ENCODE measurements around the gene LGMN.

Gene LGMN

DNA sequence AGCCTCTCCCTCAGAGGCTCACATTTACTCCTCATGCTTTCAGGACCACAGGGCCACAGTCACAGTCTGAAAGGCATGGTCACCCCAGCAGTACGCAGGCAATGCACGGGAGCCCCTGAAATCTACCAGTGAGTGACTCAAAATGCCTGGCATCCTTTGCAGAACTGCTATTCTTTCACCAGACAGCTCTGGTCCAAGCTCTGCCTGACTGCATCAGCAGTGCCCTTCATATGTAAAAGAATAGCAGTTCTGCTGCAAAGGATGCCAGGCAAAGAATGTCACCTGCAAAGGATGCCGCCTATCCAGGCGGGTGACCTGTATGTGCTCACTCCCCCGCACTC is 38.5 kb downstream of the LGMN start:
- H3K27ac ChIP-seq = no peak overlapping the region
- TF ChIP-seq, protein P1, sequence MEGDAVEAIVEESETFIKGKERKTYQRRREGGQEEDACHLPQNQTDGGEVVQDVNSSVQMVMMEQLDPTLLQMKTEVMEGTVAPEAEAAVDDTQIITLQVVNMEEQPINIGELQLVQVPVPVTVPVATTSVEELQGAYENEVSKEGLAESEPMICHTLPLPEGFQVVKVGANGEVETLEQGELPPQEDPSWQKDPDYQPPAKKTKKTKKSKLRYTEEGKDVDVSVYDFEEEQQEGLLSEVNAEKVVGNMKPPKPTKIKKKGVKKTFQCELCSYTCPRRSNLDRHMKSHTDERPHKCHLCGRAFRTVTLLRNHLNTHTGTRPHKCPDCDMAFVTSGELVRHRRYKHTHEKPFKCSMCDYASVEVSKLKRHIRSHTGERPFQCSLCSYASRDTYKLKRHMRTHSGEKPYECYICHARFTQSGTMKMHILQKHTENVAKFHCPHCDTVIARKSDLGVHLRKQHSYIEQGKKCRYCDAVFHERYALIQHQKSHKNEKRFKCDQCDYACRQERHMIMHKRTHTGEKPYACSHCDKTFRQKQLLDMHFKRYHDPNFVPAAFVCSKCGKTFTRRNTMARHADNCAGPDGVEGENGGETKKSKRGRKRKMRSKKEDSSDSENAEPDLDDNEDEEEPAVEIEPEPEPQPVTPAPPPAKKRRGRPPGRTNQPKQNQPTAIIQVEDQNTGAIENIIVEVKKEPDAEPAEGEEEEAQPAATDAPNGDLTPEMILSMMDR (conservative IDR thresholded peaks at IDR 0.05) = no peak

DNA sequence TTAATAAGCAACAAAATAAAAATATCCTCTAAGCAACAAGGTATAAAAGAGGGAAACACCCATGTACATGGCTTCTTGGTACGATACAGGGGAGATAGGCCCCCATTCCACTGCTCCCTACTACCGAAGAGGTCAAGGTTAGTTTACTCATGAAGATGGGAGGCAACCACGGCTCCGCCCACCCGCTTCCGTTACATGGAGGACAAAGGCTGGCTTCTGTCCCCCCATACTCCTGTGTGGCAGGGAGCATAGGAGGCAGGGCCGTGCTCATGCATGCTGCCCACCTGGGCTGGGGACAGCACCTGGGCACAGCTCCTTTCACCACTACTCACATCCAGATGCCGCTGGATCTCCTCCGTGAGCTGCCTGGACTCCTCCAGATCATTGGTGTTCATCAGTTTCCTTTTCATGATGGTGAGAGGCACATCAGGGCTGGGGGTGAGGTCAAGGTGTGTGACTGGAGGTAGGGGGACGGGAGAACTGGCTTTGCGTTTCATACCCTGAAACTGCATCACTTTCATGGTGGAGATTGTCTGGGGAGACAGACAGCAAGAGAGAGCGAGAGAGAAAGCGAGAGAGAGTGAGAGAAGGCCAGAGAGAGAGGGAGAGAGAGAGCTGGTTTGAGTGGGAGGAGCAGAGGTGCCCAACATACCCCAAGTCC is 39.0 kb downstream of the LGMN start:
- TF ChIP-seq, protein P1 (conservative IDR thresholded peaks at IDR 0.05) = no peak
- H3K27ac ChIP-seq = no peak overlapping the region

DNA sequence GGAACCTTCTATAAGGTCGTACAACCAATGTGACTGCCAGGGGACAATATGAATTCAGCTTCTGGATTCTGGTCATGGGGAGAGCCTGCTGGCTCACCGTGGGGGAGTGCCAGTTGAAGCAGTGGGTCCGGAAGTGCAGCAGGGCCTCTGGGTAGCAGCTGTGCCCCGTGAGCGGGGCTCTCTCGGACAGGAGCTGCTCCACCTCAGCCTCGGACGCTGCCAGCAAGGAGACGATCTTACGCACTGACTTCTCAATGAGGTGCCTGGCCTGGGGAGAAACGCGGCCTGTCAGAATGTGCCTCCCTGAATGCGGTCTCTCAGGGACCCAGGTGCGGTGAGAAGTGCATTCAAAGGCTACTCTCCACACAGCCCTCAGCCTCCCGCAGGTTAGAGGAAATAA is 42.0 kb downstream of the LGMN start:
- H3K27ac ChIP-seq = no peak overlapping the region

DNA sequence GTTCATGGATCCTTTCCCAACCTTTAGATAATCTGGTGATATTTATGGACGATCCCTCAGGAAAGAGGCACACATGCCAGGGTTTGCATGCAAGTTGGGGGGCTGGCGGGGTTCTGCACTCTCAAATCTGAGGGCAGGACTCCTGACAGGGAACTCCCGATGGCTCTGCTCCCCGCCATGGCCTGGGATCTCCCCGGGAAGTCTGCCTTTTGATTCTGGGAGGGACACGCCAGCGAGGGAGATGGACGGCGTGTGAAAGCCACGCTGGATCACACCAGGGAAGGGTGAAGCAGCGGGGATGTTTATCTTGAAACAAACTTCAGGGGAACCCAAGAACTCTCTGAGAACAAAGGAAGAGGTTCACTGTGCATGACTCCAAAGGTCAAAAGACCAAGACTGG is 43.6 kb downstream of the LGMN start:
- no peak overlapping the region for H3K27ac ChIP-seq
- TF ChIP-seq, protein P1 (conservative IDR thresholded peaks at IDR 0.05) = no peak

More for the DNA sequence above, 42.0 kb downstream of the LGMN start:
- TF ChIP-seq, protein P1 (conservative IDR thresholded peaks at IDR 0.05) = no peak

DNA sequence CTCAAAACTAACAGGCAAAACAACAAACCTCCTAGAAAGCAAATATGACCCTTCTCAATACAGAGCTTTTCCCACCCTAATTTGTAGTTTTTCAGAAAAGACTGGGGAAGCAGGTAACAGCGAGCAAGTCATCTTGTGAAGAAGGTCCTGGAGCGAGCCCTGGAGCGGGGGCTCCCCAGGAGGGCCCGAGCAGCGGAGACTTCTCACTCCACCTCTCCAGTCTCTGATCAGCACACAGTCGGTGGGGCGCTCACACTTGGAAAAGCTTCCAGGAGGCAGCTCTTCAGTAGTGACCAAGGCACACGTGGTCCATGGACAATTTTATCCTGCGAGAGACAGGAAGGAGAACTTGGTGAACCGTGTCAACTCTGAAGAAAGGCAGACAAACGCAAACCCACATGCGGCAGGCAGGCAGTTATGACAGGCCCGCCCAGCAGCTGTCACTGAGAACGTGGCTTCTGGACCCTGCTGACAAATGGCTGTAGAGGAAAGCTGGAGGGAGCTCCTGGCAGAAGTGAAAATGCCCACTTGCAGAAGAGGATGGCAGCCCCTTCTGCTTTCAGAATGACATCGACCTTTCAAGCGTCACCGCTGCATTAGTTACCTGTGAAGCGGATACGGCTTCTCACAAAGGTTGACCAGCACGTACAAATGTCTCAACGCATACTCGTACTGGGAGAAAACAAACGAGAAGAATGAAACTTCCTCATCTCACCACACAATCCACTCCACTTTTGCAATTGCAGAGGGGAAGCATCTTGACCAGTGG is 44.2 kb downstream of the LGMN start:
- TF ChIP-seq, protein P1 (conservative IDR thresholded peaks at IDR 0.05) = no peak
- H3K27ac ChIP-seq = no peak overlapping the region

DNA sequence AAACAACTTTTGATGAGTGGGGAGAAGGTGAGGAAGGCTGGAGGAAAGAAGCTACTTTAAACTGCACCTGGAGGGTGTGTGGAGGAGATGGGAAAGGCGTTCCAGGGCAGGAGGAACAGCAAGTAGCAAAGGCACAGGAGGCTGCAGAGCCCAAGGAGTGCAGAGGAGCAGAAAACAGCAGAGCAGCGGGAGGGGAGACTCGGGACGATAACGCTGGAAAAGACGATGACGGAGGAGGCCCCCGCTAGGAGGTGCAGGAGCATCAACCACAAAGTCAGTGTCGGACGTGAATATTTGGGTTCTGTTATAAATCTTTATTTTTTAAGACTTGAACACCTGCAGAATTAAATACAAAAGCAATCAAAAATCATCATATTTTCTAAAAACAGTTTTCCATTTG is 44.9 kb downstream of the LGMN start:
- no peak overlapping the region for H3K27ac ChIP-seq
- TF ChIP-seq, protein P1 (conservative IDR thresholded peaks at IDR 0.05) = no peak

DNA sequence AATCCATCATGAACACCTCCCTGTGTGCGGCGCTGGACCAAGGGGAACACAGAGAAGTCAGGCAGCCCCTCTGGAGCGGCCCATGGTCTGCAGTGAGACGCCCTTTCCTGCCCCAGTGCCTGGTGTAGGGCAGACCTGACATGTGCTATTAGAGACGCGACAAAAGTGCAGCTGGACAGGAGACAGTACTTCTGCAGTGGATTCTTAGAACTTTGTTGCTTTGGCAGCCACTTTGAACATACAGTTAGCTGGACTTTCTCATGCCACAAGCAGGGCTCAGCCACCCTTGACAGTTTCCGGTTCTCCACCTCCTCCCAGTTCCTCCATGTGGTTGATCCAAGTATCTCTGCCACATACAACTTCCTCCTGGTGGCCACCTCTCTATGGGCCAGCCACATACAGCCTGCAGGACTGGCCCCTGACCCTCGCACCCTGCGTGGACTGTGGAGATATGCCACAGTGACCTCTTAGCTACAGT is 45.9 kb downstream of the LGMN start:
- TF ChIP-seq, protein P1 (conservative IDR thresholded peaks at IDR 0.05) = no peak
- no peak overlapping the region for H3K27ac ChIP-seq
